KMS-11 (cell line): Measurements from ENCODE around the gene SERPINA10.

ENCODE experiments used
- H2AFZ ChIP-seq: fragments of 200-600 bp; sonication (generic); 2 replicates; pipeline ENCODE4 v1.6.1; 2016; ENCODE audit warnings: antibody characterized with exemption, mixed run types, low read depth
- H3K27ac ChIP-seq: fragments of 200-600 bp; sonication (generic); 2 replicates; pipeline ENCODE4 v1.6.1; 2016; ENCODE audit warnings: mild to moderate bottlenecking, mixed run types
- H3K27me3 ChIP-seq: fragments of 200-600 bp; sonication (generic); 2 replicates; pipeline ENCODE4 v1.6.1; 2017; ENCODE audit warnings: mild to moderate bottlenecking, low read depth, mixed run types, moderate library complexity; ENCODE audit not compliant: insufficient read depth
- H3K36me3 ChIP-seq: fragments of 200-600 bp; sonication (generic); 2 replicates; pipeline ENCODE4 v1.6.1; 2017; ENCODE audit warnings: mild to moderate bottlenecking, mixed run types; ENCODE audit not compliant: insufficient read depth
- H3K4me1 ChIP-seq: fragments of 200-600 bp; sonication (generic); 2 replicates; pipeline ENCODE4 v1.6.1; 2016; ENCODE audit warnings: mild to moderate bottlenecking, low read depth, mixed run types; ENCODE audit not compliant: poor library complexity, severe bottlenecking
- H3K4me2 ChIP-seq: fragments of 200-600 bp; sonication (generic); 2 replicates; pipeline ENCODE4 v1.7.0; 2016; ENCODE audit warnings: mild to moderate bottlenecking, mixed run types
- H3K4me3 ChIP-seq: fragments of 200-600 bp; sonication (generic); IDR thresholded peaks from 2 replicates; pipeline ENCODE4 v1.6.1; 2017; ENCODE audit warnings: low read depth, low read length, mixed read lengths; ENCODE audit not compliant: insufficient read depth
- H3K79me2 ChIP-seq: fragments of 200-600 bp; sonication (generic); 2 replicates; pipeline ENCODE4 v1.6.1; 2016; ENCODE audit warnings: low read depth, mixed run types; ENCODE audit not compliant: insufficient read depth
- H3K9ac ChIP-seq: fragments of 200-600 bp; sonication (generic); 2 replicates; pipeline ENCODE4 v1.6.1; 2016; ENCODE audit warnings: mild to moderate bottlenecking, mixed run types
- H4K20me1 ChIP-seq: fragments of 200-600 bp; sonication (generic); 2 replicates; pipeline ENCODE4 v1.6.1; 2016; ENCODE audit warnings: mild to moderate bottlenecking, mixed run types; ENCODE audit not compliant: insufficient read depth
- TF ChIP-seq, protein P1 (sequence below): fragments of 200-600 bp; sonication (generic); conservative IDR thresholded peaks from 2 replicates; pipeline ENCODE4 v1.6.1; 2017; ENCODE audit warnings: low read depth, mild to moderate bottlenecking, antibody characterized with exemption, low read length, moderate library complexity, mixed read lengths

SERPINA10 gene

DNA sequence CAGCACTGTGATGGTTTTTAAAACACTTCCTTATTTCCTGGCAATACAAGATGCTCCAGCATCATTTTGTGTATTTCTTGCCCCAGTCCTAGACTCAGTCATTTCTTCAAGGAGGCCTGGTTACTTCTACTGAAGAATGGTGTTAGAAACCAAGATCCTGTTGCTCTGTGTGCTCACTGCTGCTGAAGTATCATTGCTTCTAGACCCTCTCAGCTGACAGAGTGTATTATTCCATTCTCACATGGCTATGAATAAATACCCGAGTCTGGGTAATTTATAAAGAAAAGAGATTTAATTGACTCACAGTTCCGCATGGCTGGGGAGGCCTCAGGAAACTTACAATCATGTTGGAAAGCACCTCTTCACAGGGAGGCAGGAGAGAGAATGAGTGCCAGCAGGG lies 45.0 kb upstream of the SERPINA10 start:
- H4K20me1 ChIP-seq = no peaks in the 10 kb centered on the region
- no peak overlapping the region for H3K27ac ChIP-seq
- H3K4me3 ChIP-seq = no peak overlapping the region
- TF ChIP-seq, protein P1, sequence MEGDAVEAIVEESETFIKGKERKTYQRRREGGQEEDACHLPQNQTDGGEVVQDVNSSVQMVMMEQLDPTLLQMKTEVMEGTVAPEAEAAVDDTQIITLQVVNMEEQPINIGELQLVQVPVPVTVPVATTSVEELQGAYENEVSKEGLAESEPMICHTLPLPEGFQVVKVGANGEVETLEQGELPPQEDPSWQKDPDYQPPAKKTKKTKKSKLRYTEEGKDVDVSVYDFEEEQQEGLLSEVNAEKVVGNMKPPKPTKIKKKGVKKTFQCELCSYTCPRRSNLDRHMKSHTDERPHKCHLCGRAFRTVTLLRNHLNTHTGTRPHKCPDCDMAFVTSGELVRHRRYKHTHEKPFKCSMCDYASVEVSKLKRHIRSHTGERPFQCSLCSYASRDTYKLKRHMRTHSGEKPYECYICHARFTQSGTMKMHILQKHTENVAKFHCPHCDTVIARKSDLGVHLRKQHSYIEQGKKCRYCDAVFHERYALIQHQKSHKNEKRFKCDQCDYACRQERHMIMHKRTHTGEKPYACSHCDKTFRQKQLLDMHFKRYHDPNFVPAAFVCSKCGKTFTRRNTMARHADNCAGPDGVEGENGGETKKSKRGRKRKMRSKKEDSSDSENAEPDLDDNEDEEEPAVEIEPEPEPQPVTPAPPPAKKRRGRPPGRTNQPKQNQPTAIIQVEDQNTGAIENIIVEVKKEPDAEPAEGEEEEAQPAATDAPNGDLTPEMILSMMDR = no peak
- H3K36me3 ChIP-seq = no peaks in the 10 kb centered on the region
- H3K27me3 ChIP-seq = no peaks in the 10 kb centered on the region
- no peak overlapping the region for H2AFZ ChIP-seq
- H3K9ac ChIP-seq = no peak overlapping the region
- peaks cover 7% of the 10 kb centered on the region for H3K4me1 ChIP-seq
- H3K79me2 ChIP-seq = no peaks in the 10 kb centered on the region
- H3K4me2 ChIP-seq = no peak overlapping the region

DNA sequence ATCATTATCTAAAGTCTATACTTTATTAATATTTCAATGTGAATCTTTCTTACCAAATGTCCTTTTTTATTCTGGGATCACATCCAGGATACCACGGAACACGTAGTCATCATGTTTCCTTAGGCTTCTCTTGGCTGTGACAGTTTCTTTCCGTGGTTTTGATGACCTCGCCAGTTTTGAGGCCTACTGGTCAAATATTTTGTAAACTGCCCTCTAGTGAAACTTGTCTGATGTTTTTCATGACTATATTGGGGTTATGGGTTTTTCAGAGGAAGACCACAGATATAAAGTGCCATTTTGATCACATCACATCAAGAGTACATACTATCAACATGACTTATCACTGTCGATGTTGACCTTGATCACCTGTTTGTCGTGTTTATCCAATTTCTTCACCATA lies 44.2 kb upstream of the SERPINA10 start:
- TF ChIP-seq, protein P1 = no peak
- no peaks in the 10 kb centered on the region for H3K27me3 ChIP-seq

DNA sequence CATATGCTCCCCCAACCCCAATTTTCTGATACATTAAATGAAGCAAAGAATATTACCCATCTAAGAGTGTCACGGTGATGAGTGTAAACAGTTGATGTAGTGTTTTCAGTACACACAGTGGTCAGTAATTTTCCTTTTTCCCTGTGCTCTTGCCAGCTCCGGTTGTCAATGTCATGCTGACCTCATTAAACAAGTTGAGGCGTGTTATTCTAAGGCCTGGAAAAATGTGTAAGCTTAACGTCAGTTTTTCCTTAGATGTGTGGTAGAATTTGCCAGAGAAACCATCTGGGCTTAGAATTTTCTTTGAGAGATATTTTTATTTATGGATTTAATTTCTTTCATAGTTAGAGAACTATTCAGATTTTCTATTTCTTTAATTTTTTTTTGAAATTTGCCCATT lies 41.8 kb upstream of the SERPINA10 start:
- Histone ChIP-seq H3K4me2 (no peak overlapping the region), H3K79me2 (no peaks in the 10 kb centered on the region), H3K4me1 (peaks cover 7% of the 10 kb centered on the region), H4K20me1 (no peaks in the 10 kb centered on the region), H3K27me3 (no peaks in the 10 kb centered on the region), H3K9ac (no peak overlapping the region), H3K4me3 (no peak overlapping the region), H3K36me3 (no peaks in the 10 kb centered on the region), H3K27ac (no peak overlapping the region), H2AFZ (no peak overlapping the region)
- TF ChIP-seq, protein P1 = no peak

More for the DNA sequence above, 44.2 kb upstream of the SERPINA10 start:
- Histone ChIP-seq H3K4me1 (peaks cover 7% of the 10 kb centered on the region), H4K20me1 (no peaks in the 10 kb centered on the region), H3K4me2 (peak overlapping the region; percentile 36; the same call in 1 of the 2 replicates), H3K4me3 (no peak overlapping the region), H3K27ac (no peak overlapping the region), H3K36me3 (no peaks in the 10 kb centered on the region), H3K9ac (no peak overlapping the region), H2AFZ (no peak overlapping the region), H3K79me2 (no peaks in the 10 kb centered on the region)

DNA sequence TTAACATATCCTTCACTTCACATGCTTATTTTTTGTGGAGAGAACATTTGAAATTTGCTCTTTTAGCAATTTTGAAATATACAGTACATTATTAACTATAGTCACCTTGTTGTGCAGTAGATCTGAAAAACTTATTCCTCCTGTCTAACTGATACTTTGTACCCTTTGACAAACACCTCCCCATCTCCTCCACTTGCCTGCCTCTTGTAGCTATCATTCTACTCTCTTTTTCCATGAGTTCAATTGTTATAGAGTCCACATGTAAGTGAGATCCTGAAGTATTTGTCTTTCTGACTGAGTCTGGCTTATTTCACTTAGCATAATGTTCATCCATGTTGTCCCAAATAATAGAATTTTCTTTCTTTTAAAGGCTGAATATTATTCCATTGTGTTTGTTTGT lies 39.5 kb upstream of the SERPINA10 start:
- Histone ChIP-seq H3K4me1 (peaks cover 6% of the 10 kb centered on the region), H3K4me2 (no peak overlapping the region)

More for the DNA sequence above, 39.5 kb upstream of the SERPINA10 start:
- no peaks in the 10 kb centered on the region for H3K79me2 ChIP-seq
- no peaks in the 10 kb centered on the region for H3K36me3 ChIP-seq
- TF ChIP-seq, protein P1 = no peak
- no peak overlapping the region for H2AFZ ChIP-seq
- H3K27ac ChIP-seq = no peak overlapping the region
- H3K4me3 ChIP-seq = no peak overlapping the region
- no peak overlapping the region for H3K9ac ChIP-seq
- H3K27me3 ChIP-seq = no peaks in the 10 kb centered on the region
- H4K20me1 ChIP-seq = no peaks in the 10 kb centered on the region
